Measurements from ENCODE around the gene FAM118B.

- no peak for TF ChIP-seq POLR2AphosphoS5 (IDR thresholded peaks at IDR 0.05; ENCODE audit: low read depth)
- no peak for TF ChIP-seq CTCF (IDR thresholded peaks at IDR 0.05; ENCODE audit: insufficient read depth, low read length)
- TF ChIP-seq GABPA (IDR thresholded peaks at IDR 0.05; ENCODE audit: low read depth), result no peak
- no peak for TF ChIP-seq REST (IDR thresholded peaks at IDR 0.05; ENCODE audit: insufficient replicate concordance, low read depth)
- no peak for TF ChIP-seq SPI1 (IDR thresholded peaks at IDR 0.05; ENCODE audit: borderline replicate concordance, low read depth)
These were observed 22.3 kb upstream of the FAM118B start for GRCh38 chr11:126189109-126189929.
